Vagina (tissue), 2 donors: Measurements from ENCODE around the gene BAZ2B. TPM values are rescaled to one million over a fixed set of nuclear protein-coding genes. Genes with fewer than 3 reads are reported as not detected.
"Not testable (repeated sequence)": the region's sequence is repeated elsewhere in the genome, so short reads cannot be mapped to it uniquely, and the experiment has no call there.

Experiments used
- DNase-seq, 2 donors: peaks; one replicate each; pipeline ENCODE4 v3.0.0-alpha.2; 2017; ENCODE audit errors: extremely low spot score in 2 of 2
- H3K27ac ChIP-seq: fragments of 200-600 bp; sonication (generic); one replicate; pipeline ENCODE4 v1.5.1; 2019
- H3K27me3 ChIP-seq: fragments of 200-600 bp; sonication (generic); one replicate; pipeline ENCODE4 v1.5.1; 2019
- H3K36me3 ChIP-seq, 2 donors: fragments of 200-600 bp; sonication (generic); one replicate each; pipeline ENCODE4 v1.5.1; 2017 to 2019
- H3K4me1 ChIP-seq: fragments of 200-600 bp; sonication (generic); one replicate; pipeline ENCODE4 v1.5.1; 2019
- H3K4me3 ChIP-seq, 2 donors: fragments of 200-600 bp; sonication (generic); 1 replicate in 1 of 2; 2 replicates in 1 of 2; pipeline ENCODE4 v1.5.1; 2016 to 2019
- H3K9me3 ChIP-seq: fragments of 200-600 bp; sonication (generic); one replicate; pipeline ENCODE4 v1.5.1; 2019
- POLR2A ChIP-seq, 2 donors: fragments of 450-650 bp; IDR thresholded peaks; one replicate each; pipeline ENCODE4 v1.6.1; 2017; ENCODE audit warnings: antibody characterized with exemption in 2 of 2, mild to moderate bottlenecking in 2 of 2, moderate library complexity in 2 of 2
- POLR2AphosphoS5 ChIP-seq, 2 donors: sonication (generic); formaldehyde crosslinking; IDR thresholded peaks; one replicate each; pipeline ENCODE4 v1.9.0; 2017; ENCODE audit warnings: antibody characterized with exemption in 2 of 2, mild to moderate bottlenecking in 2 of 2, low read depth in 1 of 2; ENCODE audit not compliant: insufficient read depth in 1 of 2
- intact Hi-C: fragments of 100-400 bp; cut with DNase I; formaldehyde crosslinking; loops from one replicate; pipeline ENCODE4 v1.15.1; 2023
- total RNA-seq: library from RNA; depleted of rRNA; stranded (reverse); fragments of >200 nt; gene quantifications from one replicate; pipeline ENCODE4 v1.2.3, GENCODE V29; 2016
- TF ChIP-seq, protein P1 (sequence below), 3 experiments: fragments of 450-650 bp in 2 of 3; fragments of 200-600 bp in 1 of 3; sonication (generic) in 1 of 3; IDR thresholded peaks; one replicate each; pipeline ENCODE4 v1.5.1; 2017 to 2019; ENCODE audit warnings: antibody characterized with exemption in 3 of 3, mild to moderate bottlenecking in 2 of 3, moderate library complexity in 2 of 3

BAZ2B gene
- total RNA-seq, 1 donor from 2014 or later = 90.6 TPM

- H3K27me3 ChIP-seq = no peaks in the 10 kb centered on the region
- no peak overlapping the region for H3K4me3 ChIP-seq
- intact Hi-C loops = no loop called here
- H3K27ac ChIP-seq = no peak overlapping the region
- H3K9me3 ChIP-seq = no peaks in the 10 kb centered on the region
- no peak for TF ChIP-seq POLR2A (IDR thresholded peaks at IDR 0.05)
- TF ChIP-seq POLR2AphosphoS5 (IDR thresholded peaks at IDR 0.05; ENCODE audit: insufficient read depth in 1 of 2, low read depth in 1 of 2) = no peak
- TF ChIP-seq, protein P1, sequence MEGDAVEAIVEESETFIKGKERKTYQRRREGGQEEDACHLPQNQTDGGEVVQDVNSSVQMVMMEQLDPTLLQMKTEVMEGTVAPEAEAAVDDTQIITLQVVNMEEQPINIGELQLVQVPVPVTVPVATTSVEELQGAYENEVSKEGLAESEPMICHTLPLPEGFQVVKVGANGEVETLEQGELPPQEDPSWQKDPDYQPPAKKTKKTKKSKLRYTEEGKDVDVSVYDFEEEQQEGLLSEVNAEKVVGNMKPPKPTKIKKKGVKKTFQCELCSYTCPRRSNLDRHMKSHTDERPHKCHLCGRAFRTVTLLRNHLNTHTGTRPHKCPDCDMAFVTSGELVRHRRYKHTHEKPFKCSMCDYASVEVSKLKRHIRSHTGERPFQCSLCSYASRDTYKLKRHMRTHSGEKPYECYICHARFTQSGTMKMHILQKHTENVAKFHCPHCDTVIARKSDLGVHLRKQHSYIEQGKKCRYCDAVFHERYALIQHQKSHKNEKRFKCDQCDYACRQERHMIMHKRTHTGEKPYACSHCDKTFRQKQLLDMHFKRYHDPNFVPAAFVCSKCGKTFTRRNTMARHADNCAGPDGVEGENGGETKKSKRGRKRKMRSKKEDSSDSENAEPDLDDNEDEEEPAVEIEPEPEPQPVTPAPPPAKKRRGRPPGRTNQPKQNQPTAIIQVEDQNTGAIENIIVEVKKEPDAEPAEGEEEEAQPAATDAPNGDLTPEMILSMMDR (IDR thresholded peaks at IDR 0.05) = no peak
- no peaks in the 10 kb centered on the region for H3K4me1 ChIP-seq
- peaks cover 0 to 30% of the 10 kb centered on the region in 2 donors for H3K36me3 ChIP-seq
- DNase-seq = no peak
These were observed 254.3 kb downstream of the BAZ2B start for GRCh38 chr2:159362094-159362493.

- H3K9me3 ChIP-seq = not testable (repeated sequence)
These were observed 254.7 kb downstream of the BAZ2B start for GRCh38 chr2:159361603-159362002.

DNA sequence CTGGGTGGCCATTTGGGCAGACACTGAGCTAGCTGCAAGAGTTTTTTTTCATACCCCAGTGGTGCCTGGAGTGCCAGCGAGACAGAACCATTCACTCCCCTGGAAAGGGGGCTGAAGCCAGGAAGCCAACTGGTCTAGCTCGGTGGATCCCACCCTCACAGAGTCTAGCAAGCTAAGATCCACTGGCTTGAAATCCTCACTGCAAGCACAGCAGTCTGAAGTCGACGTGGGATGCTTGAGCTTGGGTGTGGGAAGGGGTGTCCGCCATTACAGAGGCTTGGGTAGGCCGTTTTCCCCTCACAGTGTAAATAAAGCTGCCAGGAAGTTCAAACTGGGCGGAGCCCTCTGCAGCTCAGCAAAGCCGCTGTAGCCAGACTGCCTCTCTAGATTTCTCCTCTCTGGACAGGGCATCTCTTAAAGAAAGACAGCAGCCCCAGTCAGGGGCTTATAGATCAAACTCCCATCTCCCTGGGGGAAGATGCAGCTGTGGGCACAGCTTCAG is 260.2 kb downstream of the BAZ2B start:
- intact Hi-C loops = no loop called here
- Histone ChIP-seq H3K9me3 (no peaks in the 10 kb centered on the region), H3K36me3 (peaks cover 0 to 4% of the 10 kb centered on the region in 2 donors), H3K27me3 (no peaks in the 10 kb centered on the region), H3K4me1 (no peaks in the 10 kb centered on the region), H3K4me3 (no peak overlapping the region), H3K27ac (no peak overlapping the region)
- no peak for TF ChIP-seq POLR2AphosphoS5 (IDR thresholded peaks at IDR 0.05; ENCODE audit: insufficient read depth in 1 of 2, low read depth in 1 of 2)
- DNase-seq = no peak

More at GRCh38 chr2:159361603-159362002, 254.7 kb downstream of the BAZ2B start:
- H3K4me3 ChIP-seq, H3K27me3 ChIP-seq, DNase-seq, intact Hi-C loops, H3K27ac ChIP-seq, H3K4me1 ChIP-seq: not testable (repeated sequence)
- peaks cover 0 to 26% of the 10 kb centered on the region in 2 donors for H3K36me3 ChIP-seq

GRCh38 chr2:159351977-159352376 is 264.4 kb downstream of the BAZ2B start:
- no peaks in the 10 kb centered on the region for H3K27me3 ChIP-seq
- DNase-seq = no peak
- no peak overlapping the region for H3K27ac ChIP-seq
- no peaks in the 10 kb centered on the region for H3K9me3 ChIP-seq
- no peak overlapping the region for H3K4me3 ChIP-seq
- no peak for TF ChIP-seq POLR2AphosphoS5 (IDR thresholded peaks at IDR 0.05; ENCODE audit: insufficient read depth in 1 of 2, low read depth in 1 of 2)
- TF ChIP-seq, protein P1 (IDR thresholded peaks at IDR 0.05) = no peak
- no peak for TF ChIP-seq POLR2A (IDR thresholded peaks at IDR 0.05)
- no peaks in the 10 kb centered on the region for H3K4me1 ChIP-seq
- peaks cover 0 to 22% of the 10 kb centered on the region in 2 donors for H3K36me3 ChIP-seq
- intact Hi-C loops = no loop called here

GRCh38 chr2:159349674-159350299 is 266.6 kb downstream of the BAZ2B start:
- no peak for DNase-seq
- H3K36me3 ChIP-seq = peaks cover 0 to 26% of the 10 kb centered on the region in 2 donors
- intact Hi-C loops = no loop called here

More at GRCh38 chr2:159349674-159350299, 266.6 kb downstream of the BAZ2B start:
- Histone ChIP-seq H3K9me3 (no peaks in the 10 kb centered on the region), H3K27ac (no peak overlapping the region), H3K27me3 (no peaks in the 10 kb centered on the region), H3K4me3 (no peak overlapping the region), H3K4me1 (no peaks in the 10 kb centered on the region)
- no peak for TF ChIP-seq POLR2AphosphoS5 (IDR thresholded peaks at IDR 0.05; ENCODE audit: insufficient read depth in 1 of 2, low read depth in 1 of 2)
- TF ChIP-seq POLR2A (IDR thresholded peaks at IDR 0.05) = no peak
- TF ChIP-seq, protein P1 (IDR thresholded peaks at IDR 0.05) = no peak
